ENCODE results near the gene RAD18.

The RAD18 gene

DNA sequence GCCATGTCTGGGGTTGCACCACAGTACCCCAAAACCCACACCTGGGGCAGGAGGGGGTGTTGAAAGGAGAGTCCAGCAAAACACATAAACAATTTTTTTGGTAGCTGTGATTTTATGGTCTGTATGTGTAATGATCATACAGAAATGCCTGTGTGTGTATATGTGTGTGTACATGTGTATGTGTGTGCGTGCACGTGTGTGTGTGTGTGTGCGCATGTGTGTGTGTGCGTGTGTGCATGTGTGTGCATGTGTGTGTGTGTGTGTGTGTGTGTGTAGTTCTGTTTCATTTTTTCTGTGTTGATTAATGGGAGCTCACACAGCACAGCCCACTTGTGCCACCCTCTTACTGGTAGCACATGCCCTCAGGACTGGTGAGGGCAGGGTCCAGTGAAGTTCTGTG, 97.6 kb downstream of the RAD18 start:
- DNase-seq (ENCODE audit: extremely low spot score), result no peak
- CTCF ChIA-PET, result interaction anchor here (1.2 kb wide), 1 partner anchor 16 kb away, joined by 3 read pairs; no protein-coding TSS in a partner anchor
- TF ChIP-seq, protein P1, sequence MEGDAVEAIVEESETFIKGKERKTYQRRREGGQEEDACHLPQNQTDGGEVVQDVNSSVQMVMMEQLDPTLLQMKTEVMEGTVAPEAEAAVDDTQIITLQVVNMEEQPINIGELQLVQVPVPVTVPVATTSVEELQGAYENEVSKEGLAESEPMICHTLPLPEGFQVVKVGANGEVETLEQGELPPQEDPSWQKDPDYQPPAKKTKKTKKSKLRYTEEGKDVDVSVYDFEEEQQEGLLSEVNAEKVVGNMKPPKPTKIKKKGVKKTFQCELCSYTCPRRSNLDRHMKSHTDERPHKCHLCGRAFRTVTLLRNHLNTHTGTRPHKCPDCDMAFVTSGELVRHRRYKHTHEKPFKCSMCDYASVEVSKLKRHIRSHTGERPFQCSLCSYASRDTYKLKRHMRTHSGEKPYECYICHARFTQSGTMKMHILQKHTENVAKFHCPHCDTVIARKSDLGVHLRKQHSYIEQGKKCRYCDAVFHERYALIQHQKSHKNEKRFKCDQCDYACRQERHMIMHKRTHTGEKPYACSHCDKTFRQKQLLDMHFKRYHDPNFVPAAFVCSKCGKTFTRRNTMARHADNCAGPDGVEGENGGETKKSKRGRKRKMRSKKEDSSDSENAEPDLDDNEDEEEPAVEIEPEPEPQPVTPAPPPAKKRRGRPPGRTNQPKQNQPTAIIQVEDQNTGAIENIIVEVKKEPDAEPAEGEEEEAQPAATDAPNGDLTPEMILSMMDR (IDR thresholded peaks at IDR 0.05; ENCODE audit: control extremely low read depth, extremely low read depth, low read depth, missing control alignments), result no peak
- POLR2A ChIA-PET, result no interaction called here

DNA sequence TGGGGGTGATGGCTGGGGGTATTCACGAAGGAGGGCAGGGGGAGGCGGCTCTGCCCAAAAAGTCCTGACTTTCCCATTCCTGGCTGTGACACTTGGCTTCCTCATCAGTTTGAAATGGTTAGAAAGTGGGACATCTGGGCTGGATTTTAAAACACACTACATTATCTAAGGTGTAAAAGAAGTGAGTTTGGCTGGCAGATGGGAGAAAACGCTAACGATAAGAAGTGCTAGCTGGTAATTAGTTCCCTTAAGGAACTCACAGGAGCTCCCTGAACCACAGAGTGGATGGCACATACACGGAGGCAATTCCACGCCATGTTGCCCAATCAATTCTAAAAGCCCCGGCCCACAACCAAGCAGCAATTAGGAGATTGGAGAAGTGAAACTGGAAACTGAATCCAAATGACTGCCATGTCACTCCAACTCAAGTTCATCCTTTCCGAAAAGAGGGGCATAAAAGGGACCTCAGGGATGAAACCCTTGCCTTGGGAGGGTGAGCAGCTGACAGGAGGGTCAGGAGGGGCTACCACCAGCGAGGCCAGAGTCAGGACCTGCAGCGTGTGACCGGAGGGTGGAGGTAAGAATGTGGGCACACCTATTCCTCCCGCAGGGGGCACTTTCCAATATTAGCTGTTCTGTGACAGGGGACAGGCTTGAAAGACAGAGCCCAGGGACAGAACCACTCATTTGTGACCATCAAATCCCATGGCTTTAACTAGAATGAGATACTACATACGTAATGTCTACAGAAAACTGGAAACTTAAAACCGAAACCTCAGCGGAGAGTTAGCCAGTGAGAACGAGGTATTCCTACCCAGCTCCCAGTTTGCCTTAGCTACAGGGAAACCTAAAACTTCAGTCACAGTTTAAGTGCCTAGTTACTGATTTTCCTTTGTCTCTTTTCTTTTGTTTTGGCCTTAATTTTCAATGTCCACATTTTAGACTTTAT, 98.6 kb downstream of the RAD18 start:
- TF ChIP-seq, protein P1 (IDR thresholded peaks at IDR 0.05; ENCODE audit: control extremely low read depth, extremely low read depth, low read depth, missing control alignments), result no peak
- DNase-seq (ENCODE audit: extremely low spot score), result no peak
- CTCF ChIA-PET, result interaction anchor here (2.1 kb wide), 1 partner anchor 9 kb away, joined by 6 read pairs; no protein-coding TSS in a partner anchor
- POLR2A ChIA-PET, result no interaction called here

DNA sequence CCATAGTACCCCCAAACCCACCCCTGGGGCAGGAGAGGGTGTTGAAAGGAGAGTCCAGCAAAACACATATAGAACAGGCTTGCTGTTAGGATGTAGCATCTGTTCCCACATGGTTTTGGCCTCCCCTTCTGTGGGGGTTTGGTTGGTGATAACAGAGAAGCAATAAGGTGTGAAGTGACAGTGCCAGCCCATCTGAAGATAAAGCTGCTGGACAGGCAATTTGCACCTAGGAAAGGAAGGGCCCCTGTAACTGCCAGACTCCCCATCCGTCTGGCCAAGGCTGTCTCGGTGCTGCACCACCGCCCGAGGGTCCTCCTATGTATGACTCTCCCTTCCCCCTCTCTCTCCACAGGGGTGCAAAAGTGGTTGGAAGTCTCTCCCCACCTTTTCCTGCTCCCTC, 99.4 kb downstream of the RAD18 start:
- ChIA-PET CTCF (interaction anchor here (2.1 kb wide), 1 partner anchor 10 kb away, joined by 6 read pairs; no protein-coding TSS in a partner anchor), POLR2A (no interaction called here)
- DNase-seq (ENCODE audit: extremely low spot score), result no peak
- TF ChIP-seq, protein P1 (IDR thresholded peaks at IDR 0.05; ENCODE audit: control extremely low read depth, extremely low read depth, low read depth, missing control alignments), result no peak

DNA sequence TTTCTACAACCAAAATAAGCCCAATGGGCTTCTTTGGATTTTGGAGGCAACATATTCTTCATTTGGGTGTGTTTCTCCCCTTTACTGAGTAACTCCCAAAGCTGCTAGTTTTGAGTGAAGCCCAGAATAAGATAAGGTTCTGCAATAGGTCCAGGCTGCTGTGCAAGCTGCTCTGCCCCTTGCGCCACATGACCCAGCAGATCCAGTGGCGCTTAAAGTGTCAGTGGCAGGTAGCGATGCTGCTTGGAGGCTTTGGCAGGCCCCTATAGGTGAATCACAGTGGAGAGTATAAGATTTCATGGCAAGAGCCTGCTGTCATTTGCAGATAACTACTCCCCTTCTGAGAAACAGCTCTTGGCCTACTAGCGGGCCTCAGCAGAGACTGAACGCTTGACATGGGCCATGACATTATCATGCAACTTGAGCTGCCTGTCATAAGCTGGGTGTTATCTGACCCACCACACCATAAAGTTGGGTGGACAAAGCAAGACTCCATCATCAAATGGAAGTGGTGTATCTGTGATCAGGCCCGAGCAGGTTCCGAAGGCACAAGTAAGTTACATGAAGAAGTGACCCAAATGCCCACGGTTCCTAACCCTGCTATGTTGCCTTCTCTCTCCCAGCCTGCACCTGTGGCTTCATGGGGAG, 105.4 kb downstream of the RAD18 start:
- ChIA-PET POLR2A (no interaction called here), CTCF (interaction anchor here (1.2 kb wide), 1 partner anchor 9 kb away, joined by 5 read pairs; no protein-coding TSS in a partner anchor)
- no peak for DNase-seq (ENCODE audit: extremely low spot score)
- TF ChIP-seq, protein P1 (IDR thresholded peaks at IDR 0.05; ENCODE audit: control extremely low read depth, extremely low read depth, low read depth, missing control alignments), result no peak

DNA sequence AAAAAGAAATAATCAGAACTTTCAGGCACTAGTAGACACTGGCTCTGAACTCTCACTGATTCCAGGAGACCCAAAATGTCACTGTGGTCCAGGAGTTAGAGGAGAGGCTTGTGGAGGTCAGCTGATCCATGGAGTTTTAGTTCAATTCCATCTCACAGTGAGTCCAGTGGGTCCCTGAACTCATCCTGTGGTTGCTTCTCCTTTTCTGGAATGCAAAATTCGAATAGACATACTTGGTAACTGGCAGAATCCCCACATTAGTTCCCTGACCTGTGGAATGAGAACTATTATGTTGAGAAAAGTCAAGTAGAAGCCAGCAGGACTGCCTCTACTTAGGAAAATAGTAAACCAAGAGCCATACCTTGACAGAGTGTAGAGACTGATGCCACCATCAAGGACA, 106.6 kb downstream of the RAD18 start:
- TF ChIP-seq, protein P1 (IDR thresholded peaks at IDR 0.05; ENCODE audit: control extremely low read depth, extremely low read depth, low read depth, missing control alignments), result no peak
- ChIA-PET POLR2A (no interaction called here), CTCF (no interaction called here)
- no peak for DNase-seq (ENCODE audit: extremely low spot score)

DNA sequence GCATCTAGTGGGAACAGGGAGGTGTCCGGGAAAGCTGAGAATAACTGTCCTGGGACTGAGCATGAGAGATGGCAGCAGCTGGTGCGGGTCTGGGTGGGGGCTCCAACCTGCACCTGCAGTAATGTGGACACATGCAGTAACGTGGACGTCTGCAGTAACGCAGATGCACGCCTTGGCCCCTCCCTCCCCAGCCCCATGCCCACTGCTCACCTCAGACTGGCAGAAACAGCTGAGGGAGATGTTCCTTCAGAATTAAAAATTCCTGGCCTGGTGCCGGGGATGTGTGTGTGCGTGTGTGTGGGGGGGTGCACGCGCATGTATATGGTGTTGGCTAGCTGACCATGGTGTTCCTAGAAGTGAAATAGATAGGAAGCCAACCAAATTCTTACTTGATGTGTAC, 107.2 kb downstream of the RAD18 start:
- CTCF ChIA-PET, result interaction anchor here (0.9 to 2.1 kb wide), 3 partner anchors 11 to 46 kb away, joined by 3 to 5 read pairs (median 5); no protein-coding TSS in a partner anchor
- no peak for DNase-seq (ENCODE audit: extremely low spot score)
- POLR2A ChIA-PET, result no interaction called here
- TF ChIP-seq, protein P1 (IDR thresholded peaks at IDR 0.05; ENCODE audit: control extremely low read depth, extremely low read depth, low read depth, missing control alignments), result no peak
